GM12864 (cell line): ENCODE results near the gene FBLN1.
"Not testable (repeated sequence)": the region's sequence is repeated elsewhere in the genome, so short reads cannot be mapped to it uniquely, and the experiment has no call there.

Source experiments
- DNase-seq: peaks from one replicate; pipeline ENCODE4 v3.0.0-alpha.2; 2011; ENCODE audit warnings: low read depth
- H3K4me3 ChIP-seq: 2 replicates; pipeline ENCODE4 v1.5.1; 2011; ENCODE audit warnings: mild to moderate bottlenecking, low read depth, low read length, control low read depth
- CTCF ChIP-seq: IDR thresholded peaks from 2 replicates; pipeline ENCODE4 v1.5.1; 2011; ENCODE audit warnings: low read depth, mild to moderate bottlenecking, moderate library complexity, low read length, control low read depth, inconsistent platforms; ENCODE audit errors: missing control alignments

Gene FBLN1

GRCh38 chr22:45458532-45458931 lies 44.2 kb upstream of the FBLN1 start:
- DNase-seq, result no peak
- H3K4me3 ChIP-seq, result no peak overlapping the region
- TF ChIP-seq CTCF, result no peak

DNA sequence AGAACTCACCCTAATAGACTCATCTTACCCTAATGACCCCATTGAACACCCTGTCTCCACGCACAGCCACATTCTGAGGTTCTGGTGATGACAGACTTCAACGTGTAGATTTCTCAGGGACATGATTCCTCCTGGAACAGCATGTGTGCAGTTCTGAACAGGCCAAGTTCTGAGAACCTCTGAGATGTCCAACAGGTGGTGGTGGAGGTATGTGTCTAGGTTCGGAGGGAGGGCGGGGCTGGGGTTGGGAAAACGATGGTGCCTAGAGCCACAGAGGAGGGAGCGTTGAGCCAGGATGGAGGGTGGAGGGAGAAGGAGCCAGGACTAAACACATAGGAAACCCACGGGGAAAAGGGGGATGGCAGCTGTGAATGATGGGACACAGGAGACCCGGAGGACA lies 43.4 kb upstream of the FBLN1 start:
- no peak for DNase-seq
- TF ChIP-seq CTCF, result no peak
- no peak overlapping the region for H3K4me3 ChIP-seq

GRCh38 chr22:45460288-45461109 lies 42.2 kb upstream of the FBLN1 start:
- DNase-seq, result no peak
- no peak overlapping the region for H3K4me3 ChIP-seq
- TF ChIP-seq CTCF, result no peak

GRCh38 chr22:45462034-45462655 lies 40.5 kb upstream of the FBLN1 start:
- no peak overlapping the region for H3K4me3 ChIP-seq
- TF ChIP-seq CTCF, result peak; percentile 49
- no peak for DNase-seq

- H3K4me3 ChIP-seq, DNase-seq: not testable (repeated sequence)
Observed at GRCh38 chr22:45463691-45464090, 39.0 kb upstream of the FBLN1 start.

- H3K4me3 ChIP-seq, result no peak overlapping the region
- TF ChIP-seq CTCF, result no peak
- no peak for DNase-seq
Observed at GRCh38 chr22:45465633-45466032, 37.0 kb upstream of the FBLN1 start.

GRCh38 chr22:45468872-45469271 lies 33.8 kb upstream of the FBLN1 start:
- DNase-seq, result no peak
- no peak overlapping the region for H3K4me3 ChIP-seq
- no peak for TF ChIP-seq CTCF
